Measurements from ENCODE around the gene PAK6.

PAK6 gene

GRCh38 chr15:40238532-40239403 lies at the start of gene PAK6:
PAK6 (plus strand) TSS chr15:40239063; CDS start chr15:40264786, 25,723 bp downstream.
- DNase-seq: no peak

GRCh38 chr15:40190591-40190990 lies 48.3 kb upstream of the PAK6 start:
- no peak for DNase-seq

- no peak for DNase-seq
These were observed 45.9 kb upstream of the PAK6 start for GRCh38 chr15:40192942-40193341.

- no peak for DNase-seq
These were observed 41.4 kb upstream of the PAK6 start for GRCh38 chr15:40197434-40197833.

GRCh38 chr15:40198355-40199085 lies 40.3 kb upstream of the PAK6 start:
- no peak for DNase-seq

- DNase-seq: no peak
These were observed 34.8 kb upstream of the PAK6 start for GRCh38 chr15:40204100-40204499.

- peak; percentile 32 for DNase-seq
These were observed 21.6 kb upstream of the PAK6 start for GRCh38 chr15:40217166-40217824.

DNA sequence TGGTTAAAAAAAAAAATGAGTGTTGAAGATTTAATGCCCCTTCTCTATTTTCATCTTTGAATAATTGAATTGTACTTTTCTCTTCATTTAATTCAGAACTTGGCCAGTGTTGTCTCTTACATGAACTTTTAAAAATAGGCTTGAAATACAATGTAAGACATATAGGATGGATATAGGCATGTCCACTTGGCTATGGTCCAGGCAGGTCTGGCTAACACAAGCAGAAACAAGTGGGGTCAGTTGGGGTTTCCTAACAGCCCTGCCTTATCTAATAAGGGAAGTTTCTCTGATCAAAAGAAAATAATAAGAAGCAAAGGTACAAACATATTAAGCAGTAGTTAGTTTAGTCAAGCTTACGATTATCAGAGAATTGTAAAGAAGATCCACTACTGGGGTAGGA lies 19.1 kb upstream of the PAK6 start:
- no peak for DNase-seq

- no peak for DNase-seq
These were observed 16.7 kb upstream of the PAK6 start for GRCh38 chr15:40222131-40222530.

GRCh38 chr15:40226736-40227135 lies 12.1 kb upstream of the PAK6 start:
- no peak for DNase-seq

DNA sequence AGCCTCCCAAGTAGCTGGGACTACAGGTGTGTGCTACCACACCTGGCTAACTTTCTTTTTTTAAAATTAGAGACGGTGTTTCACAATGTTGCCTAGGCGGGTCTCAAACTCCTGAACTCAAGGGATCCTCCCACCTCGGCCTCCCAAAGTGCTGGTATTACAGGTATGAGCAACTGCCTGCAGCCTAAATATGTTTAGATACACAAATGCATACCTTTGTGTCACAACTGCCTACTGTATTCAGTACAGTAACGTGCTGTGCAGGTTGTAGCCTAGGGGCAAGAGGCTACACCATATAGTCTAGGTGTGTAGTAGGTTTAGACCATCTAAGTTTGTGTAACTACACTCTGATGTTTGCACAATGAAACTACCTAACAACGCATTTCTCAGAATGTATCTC lies 9.5 kb upstream of the PAK6 start:
- DNase-seq: no peak

- no peak for DNase-seq
These were observed 8.9 kb upstream of the PAK6 start for GRCh38 chr15:40229956-40230355.

DNA sequence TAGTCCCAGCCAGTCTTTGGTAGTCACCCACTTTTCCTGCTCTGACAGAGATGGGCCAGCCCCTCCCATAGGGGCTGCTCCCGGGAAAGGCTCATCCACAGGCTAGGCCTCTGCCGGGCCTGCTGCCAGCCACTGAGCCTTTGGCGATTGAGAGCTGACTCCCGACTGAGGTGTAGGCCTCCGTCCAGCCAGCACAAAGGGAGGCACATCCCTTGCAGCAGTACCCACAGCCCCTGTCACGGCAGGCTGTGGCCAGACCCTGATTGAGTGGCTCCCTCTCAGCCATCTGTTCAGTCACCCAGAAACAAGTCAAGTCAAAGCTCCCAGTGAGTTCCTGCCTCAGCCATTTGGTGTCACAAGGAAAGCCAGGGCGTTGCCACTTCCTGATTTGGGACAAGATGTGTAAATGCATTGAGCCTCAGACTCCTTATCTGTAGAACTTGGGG lies 6.2 kb upstream of the PAK6 start:
- DNase-seq: no peak

- DNase-seq: no peak
These were observed 4.9 kb upstream of the PAK6 start for GRCh38 chr15:40233727-40234577.

DNA sequence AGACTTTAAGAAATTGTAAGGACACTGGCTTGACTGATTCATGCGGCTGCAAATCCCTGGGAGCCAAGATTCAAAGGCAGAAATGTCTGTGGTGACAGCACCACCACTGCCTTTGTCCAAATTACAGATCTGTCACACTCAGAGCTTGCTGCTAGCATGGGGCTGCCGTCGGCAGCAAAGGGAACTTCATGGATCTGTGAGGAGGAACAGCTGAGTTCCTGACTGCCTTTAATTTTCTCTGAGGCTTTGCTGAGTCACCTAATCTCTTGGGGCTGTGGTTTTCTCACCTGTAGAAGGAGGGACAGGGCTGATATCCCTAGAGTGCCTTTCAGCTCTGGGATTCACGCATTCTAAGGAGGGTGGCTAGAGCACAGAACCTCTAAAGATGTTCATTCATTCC lies 4.1 kb upstream of the PAK6 start:
- no peak for DNase-seq

GRCh38 chr15:40235201-40235885 lies 3.5 kb upstream of the PAK6 start:
- no peak for DNase-seq

- DNase-seq: no peak
These were observed 485 bp downstream of the PAK6 start for GRCh38 chr15:40239404-40239692.

GRCh38 chr15:40239693-40240618 lies 1.1 kb downstream of the PAK6 start:
- DNase-seq: no peak

GRCh38 chr15:40240619-40241221 lies 1.9 kb downstream of the PAK6 start:
- DNase-seq: no peak
